ENCODE measurements around the gene ANKLE2. TPM values are rescaled to one million over a fixed set of nuclear protein-coding genes. Genes with fewer than 3 reads are reported as not detected.
A peak's percentile ranks its signal among the peaks of the same experiment; 100 is the strongest.
"Not testable (repeated sequence)": the region's sequence is repeated elsewhere in the genome, so short reads cannot be mapped to it uniquely, and the experiment has no call there.

The ANKLE2 gene
- total RNA-seq, result 32.2 and 46.1 TPM in 2 replicates

DNA sequence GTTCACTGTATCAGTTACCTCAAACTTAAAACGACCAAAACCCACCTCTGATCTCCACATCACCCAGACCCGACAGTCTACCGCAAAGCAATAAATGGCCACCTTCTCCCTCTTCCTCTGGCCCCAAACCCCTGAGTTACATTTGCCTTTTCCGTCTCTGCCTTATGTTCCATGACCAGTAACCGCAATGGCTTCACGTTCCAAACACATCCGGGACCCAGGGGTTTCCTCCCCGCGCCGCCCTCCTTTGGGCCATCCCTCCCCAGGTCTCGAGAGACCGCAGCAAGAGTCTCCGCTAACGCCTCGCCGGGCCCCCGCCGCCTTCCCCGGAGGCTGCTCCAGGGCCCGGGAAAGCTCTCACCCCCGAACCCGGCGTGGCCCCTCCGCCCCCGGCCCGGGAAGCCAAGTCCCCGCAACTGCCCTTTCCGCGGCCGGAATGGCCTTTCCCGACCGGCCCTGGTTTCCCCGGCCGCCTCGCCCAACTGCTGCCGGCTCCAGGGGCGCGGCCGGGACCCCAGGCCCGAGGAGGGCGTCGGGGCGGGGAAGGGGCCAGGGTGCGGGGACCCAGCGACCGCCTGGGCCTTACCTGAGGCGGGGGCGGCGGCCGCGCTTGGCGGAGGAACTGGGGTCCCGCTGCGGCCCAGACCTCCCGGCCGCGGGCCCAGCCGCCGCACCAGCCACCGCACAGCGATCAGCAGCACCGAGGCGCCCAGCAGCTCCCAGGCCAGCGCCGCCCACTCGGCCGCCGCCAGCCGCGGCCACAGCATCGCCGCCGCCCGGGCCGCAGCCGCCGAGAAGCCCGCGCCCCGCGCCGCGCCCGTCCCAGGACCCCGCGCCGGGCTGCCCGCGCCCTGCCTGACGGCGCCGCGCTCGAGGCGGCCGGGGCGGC is at the start of gene ANKLE2:
TSS of gene ANKLE2 (minus strand) at position 801 of the 889 bp plus-strand sequence. CDS start at position 767, 34 bp downstream.
- peak; percentile 43 to 60 for DNase-seq (ENCODE audit: low read depth in 2 of 2)

GRCh38 chr12:132809391-132809790 is 47.8 kb upstream of the ANKLE2 start:
- DNase-seq (ENCODE audit: low read depth in 2 of 2), result peak in 1 of 2 donors; percentile 24

DNA sequence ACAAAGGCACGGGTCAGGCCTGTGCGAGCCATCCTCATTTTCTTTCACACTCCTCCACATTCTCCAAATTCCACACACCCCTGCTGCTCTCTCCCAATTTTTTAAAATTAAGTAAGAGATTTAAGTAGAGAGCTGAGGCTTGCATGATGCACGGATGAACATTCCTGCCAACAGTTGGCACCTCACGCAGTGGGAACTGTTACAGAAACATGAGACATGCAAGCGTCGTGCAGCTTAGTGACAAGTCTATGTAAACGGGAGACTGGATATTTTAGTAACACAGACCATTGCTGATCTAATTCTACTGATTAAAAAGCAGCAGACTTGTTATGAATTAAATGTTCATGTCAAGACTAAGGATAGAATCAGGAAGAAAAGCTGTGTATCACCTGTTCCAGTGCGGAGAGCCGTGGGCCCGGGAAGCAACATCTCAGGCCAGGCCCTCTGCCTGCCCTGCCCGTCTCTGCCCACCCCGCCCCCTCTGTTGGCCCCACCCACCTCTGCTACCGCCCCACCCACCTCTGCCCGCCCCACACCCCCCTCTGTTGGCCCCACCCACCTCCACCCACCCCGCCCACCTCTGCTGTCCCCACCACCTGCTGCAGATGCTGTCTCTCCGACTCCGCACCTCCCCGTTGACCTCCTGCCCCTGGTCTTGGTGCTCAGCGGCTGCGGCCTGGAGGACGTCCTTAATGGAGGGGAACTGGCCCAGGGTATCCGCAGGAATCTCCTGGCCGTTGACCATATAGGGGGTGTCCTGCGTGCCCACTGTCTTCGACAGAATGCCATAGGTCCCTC is 45.9 kb upstream of the ANKLE2 start:
- DNase-seq (ENCODE audit: low read depth in 2 of 2), result no peak

DNA sequence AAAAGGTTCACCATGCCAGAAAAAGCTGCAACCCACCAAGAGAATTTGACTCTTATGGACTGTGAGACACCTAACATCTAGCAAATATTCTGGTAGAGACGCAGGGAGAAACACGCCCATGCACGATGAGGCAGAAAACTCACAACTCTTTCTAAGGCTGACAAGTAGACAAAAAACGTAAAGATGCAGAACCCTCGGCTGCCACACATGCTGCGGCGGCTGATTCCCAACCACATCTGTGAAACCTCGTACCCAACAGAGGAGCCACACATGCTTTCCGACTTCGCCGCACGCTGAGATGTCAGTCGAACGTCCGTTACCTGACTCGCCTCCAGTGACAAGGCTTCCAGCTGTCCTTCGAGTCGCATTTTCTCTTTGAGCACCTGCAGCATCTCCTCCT is 45.2 kb upstream of the ANKLE2 start:
- no peak for DNase-seq (ENCODE audit: low read depth in 2 of 2)

- no peak for DNase-seq (ENCODE audit: low read depth in 2 of 2)
Observed at GRCh38 chr12:132804426-132804861, 42.8 kb upstream of the ANKLE2 start.

- no peak for DNase-seq (ENCODE audit: low read depth in 2 of 2)
Observed at GRCh38 chr12:132803888-132804287, 42.3 kb upstream of the ANKLE2 start.

DNA sequence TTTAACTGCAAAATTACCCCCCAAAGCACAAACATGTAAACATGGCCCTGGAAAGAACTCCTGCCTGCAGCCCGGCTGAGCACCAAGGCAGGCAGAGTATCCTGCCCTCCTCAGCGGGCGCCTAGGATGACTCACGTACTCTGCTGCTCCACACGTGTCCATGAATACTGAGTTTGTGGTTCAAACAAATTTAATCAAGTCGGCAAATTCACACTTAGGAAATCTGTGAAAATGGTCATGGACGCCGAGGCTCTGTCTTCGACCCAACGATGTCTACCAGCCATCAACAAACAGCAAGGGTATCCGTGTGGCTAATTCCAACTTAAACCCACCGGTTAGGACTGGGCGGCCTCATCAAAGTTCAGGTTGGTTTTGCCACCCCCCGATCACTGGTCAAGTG is 41.5 kb upstream of the ANKLE2 start:
- no peak for DNase-seq (ENCODE audit: low read depth in 2 of 2)

DNA sequence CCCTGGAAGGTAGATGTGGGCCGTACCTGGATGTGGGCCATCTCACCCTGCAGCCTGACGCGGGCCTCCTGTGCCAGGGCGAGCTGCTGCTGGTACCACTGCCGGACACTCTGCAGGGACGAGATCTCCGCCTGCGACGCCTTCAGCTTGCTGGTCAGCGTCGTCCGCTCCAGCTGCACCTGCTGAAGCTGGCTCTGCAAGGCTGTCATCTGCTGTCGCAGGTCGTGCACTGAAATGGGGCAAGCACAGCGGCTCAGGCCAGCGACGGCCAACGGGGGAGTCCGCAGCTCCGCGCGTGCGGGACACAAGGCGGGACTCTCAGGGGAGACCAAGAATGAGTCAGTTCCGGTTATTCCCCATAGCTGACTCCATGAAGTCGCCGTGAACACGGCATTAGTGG is 40.1 kb upstream of the ANKLE2 start:
- DNase-seq (ENCODE audit: low read depth in 2 of 2), result no peak

DNA sequence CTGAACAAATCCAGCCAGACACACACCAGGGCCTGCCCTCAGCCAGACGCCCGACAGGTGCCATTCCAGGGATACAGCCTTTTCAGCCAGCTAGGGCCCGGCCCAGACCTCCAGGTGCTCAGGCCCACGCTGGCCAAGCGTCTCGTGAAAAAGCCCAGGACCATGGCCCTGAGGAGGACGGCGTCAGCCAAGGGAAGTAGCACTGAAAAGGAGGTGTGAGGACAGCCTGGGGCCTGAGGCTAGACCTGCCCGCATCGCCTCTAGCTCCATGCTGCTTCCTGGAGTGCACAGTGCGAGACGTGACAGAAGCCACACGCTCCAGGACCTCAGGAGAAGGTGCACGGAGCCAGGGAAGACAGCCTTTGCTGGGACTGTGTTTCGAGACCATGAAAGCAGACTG is 37.2 kb upstream of the ANKLE2 start:
- no peak for DNase-seq (ENCODE audit: low read depth in 2 of 2)

GRCh38 chr12:132797820-132798570 is 36.4 kb upstream of the ANKLE2 start:
- no peak for DNase-seq (ENCODE audit: low read depth in 2 of 2)

GRCh38 chr12:132795847-132796246 is 34.2 kb upstream of the ANKLE2 start:
- DNase-seq (ENCODE audit: low read depth in 2 of 2), result no peak

- DNase-seq (ENCODE audit: low read depth in 2 of 2), result not testable (repeated sequence)
Observed at GRCh38 chr12:132791940-132792339, 30.3 kb upstream of the ANKLE2 start.

DNA sequence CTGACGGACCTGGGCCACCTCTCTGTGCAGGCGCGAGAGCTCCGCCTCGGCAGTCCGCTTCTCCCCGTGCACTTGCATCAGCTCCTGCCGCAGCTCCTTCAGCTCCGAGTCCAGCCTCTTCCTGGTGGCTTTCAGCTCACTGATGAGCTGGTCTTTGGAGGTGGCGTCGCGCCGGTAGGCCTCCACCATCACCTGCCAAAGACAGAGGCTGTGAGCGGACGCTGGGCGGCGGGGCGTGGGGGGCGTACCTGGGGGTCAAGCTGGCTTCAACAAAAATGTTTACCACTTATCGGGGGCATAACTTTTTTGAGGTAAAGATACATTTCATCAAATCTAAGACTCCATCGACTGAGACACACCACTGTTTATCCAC is 27.5 kb upstream of the ANKLE2 start:
- no peak for DNase-seq (ENCODE audit: low read depth in 2 of 2)

GRCh38 chr12:132788375-132789098 is 26.9 kb upstream of the ANKLE2 start:
- DNase-seq (ENCODE audit: low read depth in 2 of 2), result no peak

- no peak for DNase-seq (ENCODE audit: low read depth in 2 of 2)
Observed at GRCh38 chr12:132787877-132788276, 26.2 kb upstream of the ANKLE2 start.

GRCh38 chr12:132786192-132786591 is 24.6 kb upstream of the ANKLE2 start:
- DNase-seq (ENCODE audit: low read depth in 2 of 2), result no peak

- DNase-seq (ENCODE audit: low read depth in 2 of 2), result no peak
Observed at GRCh38 chr12:132784580-132784979, 22.9 kb upstream of the ANKLE2 start.

DNA sequence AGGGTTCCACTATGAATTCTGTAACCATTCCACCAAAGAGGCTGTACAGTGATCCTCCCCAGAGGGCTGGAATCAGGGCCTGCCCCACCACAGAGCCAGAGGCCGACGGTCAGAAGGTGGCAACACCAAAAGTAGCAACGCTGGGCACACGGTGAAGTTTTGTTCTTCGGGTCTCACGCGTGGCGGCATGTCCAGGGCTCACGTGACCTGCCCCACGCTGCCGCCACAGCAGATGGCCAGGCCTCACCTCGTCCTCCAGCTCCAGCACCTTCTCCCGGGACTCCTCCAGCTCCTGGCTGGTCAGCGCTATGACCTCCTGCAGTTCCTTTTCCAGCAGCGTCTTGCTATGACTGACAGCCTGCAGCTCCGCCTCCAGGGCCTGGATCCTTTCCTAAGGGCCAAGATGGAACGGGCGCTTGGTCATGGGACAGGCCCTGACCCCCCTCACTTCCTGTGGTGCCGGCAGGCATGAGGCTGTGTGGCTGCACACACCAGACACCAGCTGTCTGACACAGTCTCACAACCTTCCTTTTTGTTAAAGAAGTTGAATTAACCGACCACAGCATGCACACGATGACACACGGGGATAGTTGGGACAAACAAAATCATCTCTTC is 22.4 kb upstream of the ANKLE2 start:
- DNase-seq (ENCODE audit: low read depth in 2 of 2), result no peak

DNA sequence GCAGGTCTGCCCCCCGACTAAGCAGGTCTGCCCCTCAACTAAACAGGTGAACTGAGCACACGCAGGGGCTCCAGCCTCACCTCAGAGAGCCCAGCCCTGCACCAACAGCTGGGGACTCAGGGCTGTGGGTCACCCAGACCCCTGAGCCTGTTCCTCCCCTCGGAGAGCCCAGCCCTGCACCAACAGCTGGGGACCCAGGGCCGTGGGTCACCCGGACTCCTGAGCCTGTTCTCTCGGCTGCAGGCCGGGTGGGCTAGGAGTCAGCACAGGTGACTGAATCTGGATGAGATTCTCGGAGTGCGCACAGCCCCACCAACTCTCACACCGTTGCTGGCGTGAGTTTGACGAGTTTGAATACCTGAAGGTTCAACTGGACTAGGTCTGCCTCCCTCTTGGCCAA is 20.3 kb upstream of the ANKLE2 start:
- no peak for DNase-seq (ENCODE audit: low read depth in 2 of 2)

GRCh38 chr12:132779781-132780353 is 18.2 kb upstream of the ANKLE2 start:
- DNase-seq (ENCODE audit: low read depth in 2 of 2), result no peak

All from dermis microvascular lymphatic vessel endothelial cell (primary cell).